GM23338 (cell line): ENCODE data around the gene C3orf70. TPM values are rescaled to one million over a fixed set of nuclear protein-coding genes. Genes with fewer than 3 reads are reported as not detected.

ENCODE experiments used
- ATAC-seq: fragments of 200-7000 bp; cut with Tn5 transposase; 3 replicates; pipeline ENCODE4 v1.9.1; 2020
- DNase-seq: peaks from one replicate; pipeline ENCODE4 v3.0.0-alpha.2; 2015; ENCODE audit warnings: low spot score
- H2AFZ ChIP-seq: fragments of 200-600 bp; sonication (generic); 2 replicates; pipeline ENCODE4 v1.8.0; 2016; ENCODE audit warnings: antibody characterized with exemption, mild to moderate bottlenecking, moderate library complexity
- H3F3A ChIP-seq: fragments of 200-600 bp; sonication (generic); replicated peaks from 2 replicates; pipeline ENCODE4 v1.8.0; 2017; ENCODE audit warnings: antibody characterized with exemption, mixed run types, low read depth
- H3K27ac ChIP-seq: fragments of 200-600 bp; sonication (generic); 2 replicates; pipeline ENCODE4 v1.6.1; 2016; ENCODE audit warnings: low read depth
- H3K27me3 ChIP-seq: fragments of 200-600 bp; sonication (generic); 2 replicates; pipeline ENCODE4 v1.8.0; 2016; ENCODE audit warnings: mild to moderate bottlenecking, mixed run types, moderate library complexity; ENCODE audit not compliant: insufficient read depth
- H3K36me3 ChIP-seq: fragments of 200-600 bp; sonication (generic); 2 replicates; pipeline ENCODE4 v1.8.0; 2016; ENCODE audit warnings: mild to moderate bottlenecking; ENCODE audit not compliant: insufficient read depth
- H3K4me1 ChIP-seq: fragments of 200-600 bp; sonication (generic); 2 replicates; pipeline ENCODE4 v1.8.0; 2016; ENCODE audit warnings: mild to moderate bottlenecking, moderate library complexity; ENCODE audit not compliant: insufficient read depth
- H3K4me2 ChIP-seq: fragments of 200-600 bp; sonication (generic); 2 replicates; pipeline ENCODE4 v1.7.1; 2017; ENCODE audit warnings: mixed run types
- H3K4me3 ChIP-seq: fragments of 200-600 bp; sonication (generic); 2 replicates; pipeline ENCODE4 v1.6.1; 2016; ENCODE audit warnings: mixed run types
- H3K79me2 ChIP-seq: fragments of 200-600 bp; sonication (generic); replicated peaks from 2 replicates; pipeline ENCODE4 v1.8.0; 2017; ENCODE audit warnings: mild to moderate bottlenecking; ENCODE audit not compliant: insufficient read depth
- H3K9me2 ChIP-seq: fragments of 200-600 bp; sonication (generic); 2 replicates; pipeline ENCODE4 v1.8.0; 2017; ENCODE audit not compliant: insufficient read depth
- H4K20me1 ChIP-seq: fragments of 200-600 bp; sonication (generic); replicated peaks from 2 replicates; pipeline ENCODE4 v1.8.0; 2017; ENCODE audit warnings: mild to moderate bottlenecking; ENCODE audit not compliant: insufficient read depth
- H3K27ac Mint-ChIP-seq: 2 replicates; pipeline ENCODE4 v1.8.0; 2020; ENCODE audit warnings: inconsistent platforms, mild to moderate bottlenecking, moderate library complexity, mixed read lengths
- H3K27me3 Mint-ChIP-seq: 3 replicates; pipeline ENCODE4 v1.8.0; 2022; ENCODE audit warnings: low read depth, mild to moderate bottlenecking, moderate library complexity, mixed read lengths, inconsistent platforms; ENCODE audit not compliant: insufficient read depth, poor library complexity
- H3K36me3 Mint-ChIP-seq: 3 replicates; pipeline ENCODE4 v1.8.0; 2021; ENCODE audit warnings: low read depth, mild to moderate bottlenecking, inconsistent platforms, moderate library complexity, mixed read lengths
- H3K4me1 Mint-ChIP-seq: 3 replicates; pipeline ENCODE4 v1.8.0; 2020; ENCODE audit warnings: mild to moderate bottlenecking, inconsistent platforms, mixed read lengths
- H3K4me3 Mint-ChIP-seq: 3 replicates; pipeline ENCODE4 v1.8.0; 2021; ENCODE audit warnings: moderate library complexity, mild to moderate bottlenecking, inconsistent platforms, mixed read lengths
- H3K9me3 Mint-ChIP-seq: 3 replicates; pipeline ENCODE4 v1.8.0; 2020; ENCODE audit warnings: moderate library complexity, mild to moderate bottlenecking, inconsistent platforms, mixed read lengths
- CREB1 ChIP-seq: fragments of 250-450 bp; sonication (Bioruptor Pico); IDR thresholded peaks from 2 replicates; pipeline ENCODE4 v1.5.0; 2020; ENCODE audit warnings: low read depth, mild to moderate bottlenecking, moderate library complexity
- EZH2 ChIP-seq: fragments of 200-600 bp; sonication (generic); IDR thresholded peaks from one replicate; pipeline ENCODE4 v1.8.0; 2017; ENCODE audit warnings: antibody characterized with exemption, mild to moderate bottlenecking, low read depth; ENCODE audit not compliant: unreplicated experiment
- EZH2phosphoT487 ChIP-seq: fragments of 200-600 bp; sonication (generic); IDR thresholded peaks from one replicate; pipeline ENCODE4 v1.8.1; 2018; ENCODE audit warnings: antibody characterized with exemption; ENCODE audit not compliant: unreplicated experiment
- NANOG ChIP-seq: IDR thresholded peaks from 2 replicates; pipeline ENCODE4 v1.6.1; 2016; ENCODE audit warnings: antibody characterized with exemption, borderline replicate concordance
- POLR2AphosphoS5 ChIP-seq: IDR thresholded peaks from 2 replicates; pipeline ENCODE4 v1.6.1; 2016; ENCODE audit warnings: antibody characterized with exemption, low read depth
- ZNF114 ChIP-seq: fragments of 250-450 bp; sonication (Bioruptor Pico); IDR thresholded peaks from 2 replicates; pipeline ENCODE4 v1.5.0; 2020; ENCODE audit warnings: mild to moderate bottlenecking, moderate library complexity
- ZNF462 ChIP-seq: fragments of 250-450 bp; sonication (Bioruptor Pico); IDR thresholded peaks from 2 replicates; pipeline ENCODE4 v1.5.0; 2020; ENCODE audit warnings: mild to moderate bottlenecking, moderate library complexity
- polyA plus RNA-seq: library from polyadenylated mRNA; unstranded; fragments of >200 nt; fragmentation: Nextera tagmentation; extraction: Ambion mirVana; gene quantifications from 2 replicates; pipeline ENCODE4 v1.2.1, GENCODE V29; 2016
- total RNA-seq: library from RNA; depleted of rRNA; stranded (reverse); fragments of >200 nt; shearing (Covaris generic); gene quantifications from 2 replicates; pipeline ENCODE4 v1.2.3, GENCODE V29; 2014
- TF ChIP-seq, protein P1 (sequence below), 2 experiments: fragments of 200-600 bp in 1 of 2; sonication (generic) in 1 of 2; conservative IDR thresholded peaks; 2 replicates each; pipeline versions ENCODE4 v1.5.1 to v1.6.1; 2016 to 2017; ENCODE audit warnings: antibody characterized with exemption in 2 of 2, low read depth in 2 of 2, mild to moderate bottlenecking in 2 of 2, moderate library complexity in 1 of 2

The C3orf70 gene
- total and polyA plus RNA-seq, 2 experiments from 2014 or later, result 0.45 to 1.5 TPM

DNA sequence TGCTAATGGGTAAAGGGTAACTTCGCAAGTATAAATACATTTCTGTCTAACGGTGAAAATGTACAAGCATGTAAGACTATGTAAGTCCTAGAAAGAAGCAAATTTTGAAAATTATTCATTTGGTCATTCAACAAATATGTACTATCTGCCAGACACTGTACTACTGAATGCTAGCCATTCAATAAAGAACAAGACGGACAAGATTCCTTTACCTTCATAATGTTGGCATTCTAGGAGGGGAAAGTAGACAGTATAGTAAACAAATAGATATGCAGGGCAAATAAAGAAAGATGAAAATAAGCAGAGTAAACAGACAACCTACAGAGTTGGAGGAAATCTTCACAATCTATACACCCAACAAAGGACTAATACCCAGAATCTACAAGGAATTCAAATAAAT is 32.7 kb downstream of the C3orf70 start (continued):
- TF ChIP-seq ZNF462 (CRISPR knock-in tag) (no peak), NANOG (no peak)
- TF ChIP-seq, protein P1, sequence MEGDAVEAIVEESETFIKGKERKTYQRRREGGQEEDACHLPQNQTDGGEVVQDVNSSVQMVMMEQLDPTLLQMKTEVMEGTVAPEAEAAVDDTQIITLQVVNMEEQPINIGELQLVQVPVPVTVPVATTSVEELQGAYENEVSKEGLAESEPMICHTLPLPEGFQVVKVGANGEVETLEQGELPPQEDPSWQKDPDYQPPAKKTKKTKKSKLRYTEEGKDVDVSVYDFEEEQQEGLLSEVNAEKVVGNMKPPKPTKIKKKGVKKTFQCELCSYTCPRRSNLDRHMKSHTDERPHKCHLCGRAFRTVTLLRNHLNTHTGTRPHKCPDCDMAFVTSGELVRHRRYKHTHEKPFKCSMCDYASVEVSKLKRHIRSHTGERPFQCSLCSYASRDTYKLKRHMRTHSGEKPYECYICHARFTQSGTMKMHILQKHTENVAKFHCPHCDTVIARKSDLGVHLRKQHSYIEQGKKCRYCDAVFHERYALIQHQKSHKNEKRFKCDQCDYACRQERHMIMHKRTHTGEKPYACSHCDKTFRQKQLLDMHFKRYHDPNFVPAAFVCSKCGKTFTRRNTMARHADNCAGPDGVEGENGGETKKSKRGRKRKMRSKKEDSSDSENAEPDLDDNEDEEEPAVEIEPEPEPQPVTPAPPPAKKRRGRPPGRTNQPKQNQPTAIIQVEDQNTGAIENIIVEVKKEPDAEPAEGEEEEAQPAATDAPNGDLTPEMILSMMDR (conservative IDR thresholded peaks at IDR 0.05; ENCODE audit: low read depth in 2 of 2), result no peak

DNA sequence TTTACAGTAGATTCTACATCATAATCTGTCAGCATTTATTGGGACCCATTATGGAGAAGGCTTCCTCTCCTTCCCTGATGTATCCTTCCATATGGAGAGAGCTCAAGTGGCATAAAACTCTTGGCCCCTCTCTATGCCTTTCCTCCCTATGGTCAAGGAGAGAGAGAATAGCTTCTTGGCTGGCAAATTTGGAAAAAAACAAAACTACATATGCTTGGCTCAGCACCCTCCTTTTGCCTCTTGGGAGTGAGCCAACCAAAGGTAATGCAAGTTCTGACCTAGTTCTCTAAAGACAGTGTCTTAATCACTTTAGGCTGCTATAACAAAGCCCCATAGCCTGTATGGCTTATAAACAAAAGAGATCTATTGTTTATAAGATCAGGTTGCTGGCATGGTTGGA is 37.5 kb downstream of the C3orf70 start:
- Histone ChIP-seq H3K36me3 (peaks cover 9% of the 10 kb centered on the region; the same call in 1 of the 2 replicates), H3K4me2 (no peak overlapping the region), H3K4me3 (no peak overlapping the region), H3F3A (no peaks in the 10 kb centered on the region), H3K79me2 (no peaks in the 10 kb centered on the region), H3K9me2 (no peaks in the 10 kb centered on the region), H3K27ac (no peak overlapping the region), H3K4me1 (no peaks in the 10 kb centered on the region), H2AFZ (no peak overlapping the region), H4K20me1 (no peaks in the 10 kb centered on the region), H3K27me3 (no peaks in the 10 kb centered on the region)
- no peak for ATAC-seq
- DNase-seq, result no peak
- Mint-ChIP-seq H3K36me3 (peaks cover 10% of the 10 kb centered on the region), H3K9me3 (peaks cover 17% of the 10 kb centered on the region), H3K4me1 (no peaks in the 10 kb centered on the region), H3K27ac (no peak overlapping the region; the same call in 1 of the 2 replicates), H3K27me3 (peaks cover 2% of the 10 kb centered on the region), H3K4me3 (no peak overlapping the region)
- TF ChIP-seq ZNF462 (CRISPR knock-in tag) (no peak), CREB1 (no peak), ZNF114 (CRISPR knock-in tag) (no peak), EZH2phosphoT487 (no peak), NANOG (no peak), POLR2AphosphoS5 (no peak), EZH2 (no peak)
